HEK293 (cell line): ENCODE data around the gene LITAFD.

Source experiments
- CTCF ChIA-PET: fragments of 350-600 bp; formaldehyde crosslinking; extraction: SDS; loops from one replicate; lab custom pipeline; 2021; ENCODE audit warnings: antibody characterized with exemption; lab: Yijun Ruan, JAX
- POLR2A ChIA-PET: fragments of 300-600 bp; formaldehyde crosslinking; extraction: SDS; loops from one replicate; lab custom pipeline; 2020; ENCODE audit warnings: antibody characterized with exemption, inconsistent platforms; lab: Yijun Ruan, JAX
- H3K27ac ChIP-seq: fragments of 200-500 bp; sonication (Bioruptor generic); 2 replicates; pipeline ENCODE4 v1.5.1; 2014; ENCODE audit warnings: low read depth, low read length, control low read depth, inconsistent platforms; ENCODE audit errors: extremely low read depth
- H3K36me3 ChIP-seq, 2 experiments: fragments of 200-500 bp in 1 of 2; sonication (Bioruptor generic) in 1 of 2; 1 replicate in 1 of 2; 2 replicates in 1 of 2; pipeline ENCODE4 v1.5.1; 2014 to 2017; ENCODE audit warnings: inconsistent platforms in 2 of 2, low read length in 2 of 2; ENCODE audit not compliant: control insufficient read depth in 2 of 2, insufficient read depth in 1 of 2
- H3K4me1 ChIP-seq: fragments of 200-500 bp; sonication (Bioruptor generic); 2 replicates; pipeline ENCODE4 v1.5.1; 2014; ENCODE audit warnings: mild to moderate bottlenecking, low read length, inconsistent platforms; ENCODE audit not compliant: control insufficient read depth, insufficient read depth
- H3K4me3 ChIP-seq: 2 replicates; pipeline ENCODE4 v1.5.1; 2011; ENCODE audit warnings: low read depth, mild to moderate bottlenecking, control low read depth, low read length, moderate library complexity
- H3K9me3 ChIP-seq: fragments of 200-500 bp; sonication (Bioruptor generic); 2 replicates; pipeline ENCODE4 v1.5.1; 2014; ENCODE audit warnings: low read depth, low read length, inconsistent platforms; ENCODE audit not compliant: control insufficient read depth, insufficient read depth
- GLIS1 ChIP-seq: fragments of 450-650 bp; formaldehyde crosslinking; IDR thresholded peaks from 2 replicates; pipeline ENCODE4 v1.5.1; 2016; ENCODE audit warnings: missing biosample characterization, missing genetic modification characterization
- HOXA7 ChIP-seq: sonication (generic); formaldehyde crosslinking; IDR thresholded peaks from 2 replicates; pipeline ENCODE4 v1.8.1; 2022; ENCODE audit warnings: missing genetic modification reagents, borderline replicate concordance
- SP7 ChIP-seq: fragments of 450-650 bp; formaldehyde crosslinking; IDR thresholded peaks from 2 replicates; pipeline ENCODE4 v1.5.1; 2016; ENCODE audit warnings: missing biosample characterization, missing genetic modification characterization
- ZBTB48 ChIP-seq: fragments of 450-650 bp; formaldehyde crosslinking; IDR thresholded peaks from 2 replicates; pipeline ENCODE4 v1.5.1; 2016; ENCODE audit warnings: missing biosample characterization, missing genetic modification characterization
- ZEB2 ChIP-seq: fragments of 450-650 bp; formaldehyde crosslinking; IDR thresholded peaks from 2 replicates; pipeline ENCODE4 v1.5.1; 2016; ENCODE audit warnings: missing biosample characterization, missing genetic modification characterization
- ZFP41 ChIP-seq: fragments of 450-650 bp; formaldehyde crosslinking; IDR thresholded peaks from 2 replicates; pipeline ENCODE4 v1.5.1; 2016; ENCODE audit warnings: missing biosample characterization, missing genetic modification characterization, borderline replicate concordance
- ZNF133 ChIP-seq: fragments of 450-650 bp; formaldehyde crosslinking; IDR thresholded peaks from 2 replicates; pipeline ENCODE4 v1.5.1; 2016; ENCODE audit warnings: missing biosample characterization, missing genetic modification characterization
- ZNF140 ChIP-seq: fragments of 450-650 bp; formaldehyde crosslinking; IDR thresholded peaks from 2 replicates; pipeline ENCODE4 v1.5.1; 2016; ENCODE audit warnings: missing biosample characterization, missing genetic modification characterization
- ZNF157 ChIP-seq: fragments of 450-650 bp; formaldehyde crosslinking; IDR thresholded peaks from 2 replicates; pipeline ENCODE4 v1.5.1; 2016; ENCODE audit warnings: missing biosample characterization, missing genetic modification characterization
- ZNF19 ChIP-seq: fragments of 450-650 bp; formaldehyde crosslinking; IDR thresholded peaks from 2 replicates; pipeline ENCODE4; 2016; ENCODE audit warnings: missing biosample characterization, missing genetic modification characterization, low read depth
- ZNF23 ChIP-seq: fragments of 450-650 bp; formaldehyde crosslinking; IDR thresholded peaks from 2 replicates; pipeline ENCODE4 v1.5.1; 2016; ENCODE audit warnings: missing biosample characterization, missing genetic modification characterization, borderline replicate concordance
- ZNF239 ChIP-seq: fragments of 450-650 bp; formaldehyde crosslinking; IDR thresholded peaks from 2 replicates; pipeline ENCODE4 v1.5.1; 2016; ENCODE audit warnings: missing biosample characterization, missing genetic modification characterization
- ZNF37A ChIP-seq: fragments of 450-650 bp; IDR thresholded peaks from 2 replicates; pipeline ENCODE4 v1.5.1; 2018; ENCODE audit warnings: missing biosample characterization, missing genetic modification characterization
- ZNF501 ChIP-seq: fragments of 450-650 bp; formaldehyde crosslinking; IDR thresholded peaks from 2 replicates; pipeline ENCODE4 v1.5.1; 2016; ENCODE audit warnings: missing biosample characterization, missing genetic modification characterization
- ZNF510 ChIP-seq: fragments of 450-650 bp; formaldehyde crosslinking; IDR thresholded peaks from 2 replicates; pipeline ENCODE4 v1.5.1; 2018; ENCODE audit warnings: mild to moderate bottlenecking, missing genetic modification characterization, missing biosample characterization; ENCODE audit not compliant: insufficient replicate concordance
- ZNF549 ChIP-seq: fragments of 450-650 bp; IDR thresholded peaks from 2 replicates; pipeline ENCODE4 v1.5.1; 2018; ENCODE audit warnings: missing biosample characterization, missing genetic modification characterization, mild to moderate bottlenecking, inconsistent platforms, moderate library complexity
- ZNF621 ChIP-seq: fragments of 450-650 bp; formaldehyde crosslinking; IDR thresholded peaks from 2 replicates; pipeline ENCODE4 v1.5.1; 2017; ENCODE audit warnings: missing biosample characterization, missing genetic modification characterization
- ZNF629 ChIP-seq: fragments of 450-650 bp; formaldehyde crosslinking; IDR thresholded peaks from 2 replicates; pipeline ENCODE4 v1.5.1; 2017; ENCODE audit warnings: missing biosample characterization, missing genetic modification characterization
- ZSCAN16 ChIP-seq: fragments of 450-650 bp; formaldehyde crosslinking; IDR thresholded peaks from 2 replicates; pipeline ENCODE4 v1.5.1; 2016; ENCODE audit warnings: missing biosample characterization, missing genetic modification characterization
- TF ChIP-seq, protein P1 (sequence below): fragments of 450-650 bp; formaldehyde crosslinking; IDR thresholded peaks from 2 replicates; pipeline ENCODE4 v1.5.1; 2016; ENCODE audit warnings: missing biosample characterization, missing genetic modification characterization, borderline replicate concordance
- TF ChIP-seq, protein P2 (sequence below): fragments of 450-650 bp; formaldehyde crosslinking; IDR thresholded peaks from 2 replicates; pipeline ENCODE4 v1.5.1; 2016; ENCODE audit warnings: missing biosample characterization, missing genetic modification characterization
- TF ChIP-seq, protein P3 (sequence below): fragments of 450-650 bp; formaldehyde crosslinking; IDR thresholded peaks from 2 replicates; pipeline ENCODE4 v1.5.1; 2016; ENCODE audit warnings: missing biosample characterization, missing genetic modification characterization

LITAFD gene

DNA sequence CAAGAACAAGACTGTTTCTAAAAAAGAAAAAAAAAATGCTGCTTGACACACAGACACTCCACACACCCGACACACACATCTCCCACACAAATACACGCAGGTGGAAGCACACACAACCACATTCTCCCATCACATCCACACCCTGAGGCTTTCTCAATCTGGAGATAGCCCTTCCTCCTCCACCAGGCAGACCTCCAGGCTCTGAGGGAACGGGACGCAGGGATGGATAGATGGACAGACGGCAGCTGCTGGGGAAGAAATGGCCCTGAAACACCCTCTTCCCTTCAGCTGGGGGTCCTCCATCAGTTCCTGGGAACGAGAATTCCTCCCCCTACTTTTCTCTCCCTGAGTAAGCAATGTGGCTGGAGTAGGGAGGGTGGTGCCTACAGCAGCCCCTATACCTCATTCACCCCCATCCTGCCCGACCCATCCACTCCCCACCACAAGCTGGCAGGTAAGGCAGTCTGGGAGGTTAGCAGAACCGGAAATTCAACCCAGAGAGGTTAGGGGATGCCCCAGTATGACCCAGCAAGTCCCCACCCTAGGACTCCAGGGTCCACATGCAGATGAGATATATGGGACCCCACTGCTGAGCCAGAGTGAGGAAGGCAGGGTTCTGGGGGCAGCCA, 4.1 kb upstream of the LITAFD start:
- H3K4me1 ChIP-seq: no peaks in the 10 kb centered on the region
- TF ChIP-seq, protein P1, sequence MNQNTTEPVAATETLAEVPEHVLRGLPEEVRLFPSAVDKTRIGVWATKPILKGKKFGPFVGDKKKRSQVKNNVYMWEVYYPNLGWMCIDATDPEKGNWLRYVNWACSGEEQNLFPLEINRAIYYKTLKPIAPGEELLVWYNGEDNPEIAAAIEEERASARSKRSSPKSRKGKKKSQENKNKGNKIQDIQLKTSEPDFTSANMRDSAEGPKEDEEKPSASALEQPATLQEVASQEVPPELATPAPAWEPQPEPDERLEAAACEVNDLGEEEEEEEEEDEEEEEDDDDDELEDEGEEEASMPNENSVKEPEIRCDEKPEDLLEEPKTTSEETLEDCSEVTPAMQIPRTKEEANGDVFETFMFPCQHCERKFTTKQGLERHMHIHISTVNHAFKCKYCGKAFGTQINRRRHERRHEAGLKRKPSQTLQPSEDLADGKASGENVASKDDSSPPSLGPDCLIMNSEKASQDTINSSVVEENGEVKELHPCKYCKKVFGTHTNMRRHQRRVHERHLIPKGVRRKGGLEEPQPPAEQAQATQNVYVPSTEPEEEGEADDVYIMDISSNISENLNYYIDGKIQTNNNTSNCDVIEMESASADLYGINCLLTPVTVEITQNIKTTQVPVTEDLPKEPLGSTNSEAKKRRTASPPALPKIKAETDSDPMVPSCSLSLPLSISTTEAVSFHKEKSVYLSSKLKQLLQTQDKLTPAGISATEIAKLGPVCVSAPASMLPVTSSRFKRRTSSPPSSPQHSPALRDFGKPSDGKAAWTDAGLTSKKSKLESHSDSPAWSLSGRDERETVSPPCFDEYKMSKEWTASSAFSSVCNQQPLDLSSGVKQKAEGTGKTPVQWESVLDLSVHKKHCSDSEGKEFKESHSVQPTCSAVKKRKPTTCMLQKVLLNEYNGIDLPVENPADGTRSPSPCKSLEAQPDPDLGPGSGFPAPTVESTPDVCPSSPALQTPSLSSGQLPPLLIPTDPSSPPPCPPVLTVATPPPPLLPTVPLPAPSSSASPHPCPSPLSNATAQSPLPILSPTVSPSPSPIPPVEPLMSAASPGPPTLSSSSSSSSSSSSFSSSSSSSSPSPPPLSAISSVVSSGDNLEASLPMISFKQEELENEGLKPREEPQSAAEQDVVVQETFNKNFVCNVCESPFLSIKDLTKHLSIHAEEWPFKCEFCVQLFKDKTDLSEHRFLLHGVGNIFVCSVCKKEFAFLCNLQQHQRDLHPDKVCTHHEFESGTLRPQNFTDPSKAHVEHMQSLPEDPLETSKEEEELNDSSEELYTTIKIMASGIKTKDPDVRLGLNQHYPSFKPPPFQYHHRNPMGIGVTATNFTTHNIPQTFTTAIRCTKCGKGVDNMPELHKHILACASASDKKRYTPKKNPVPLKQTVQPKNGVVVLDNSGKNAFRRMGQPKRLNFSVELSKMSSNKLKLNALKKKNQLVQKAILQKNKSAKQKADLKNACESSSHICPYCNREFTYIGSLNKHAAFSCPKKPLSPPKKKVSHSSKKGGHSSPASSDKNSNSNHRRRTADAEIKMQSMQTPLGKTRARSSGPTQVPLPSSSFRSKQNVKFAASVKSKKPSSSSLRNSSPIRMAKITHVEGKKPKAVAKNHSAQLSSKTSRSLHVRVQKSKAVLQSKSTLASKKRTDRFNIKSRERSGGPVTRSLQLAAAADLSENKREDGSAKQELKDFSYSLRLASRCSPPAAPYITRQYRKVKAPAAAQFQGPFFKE (tag by site-specific recombination): no peak
- TF ChIP-seq ZNF621 (tag by site-specific recombination): no peak
- TF ChIP-seq ZNF239 (tag by site-specific recombination): no peak
- TF ChIP-seq ZFP41: no peak
- no peak for TF ChIP-seq ZNF157
- TF ChIP-seq, protein P2, sequence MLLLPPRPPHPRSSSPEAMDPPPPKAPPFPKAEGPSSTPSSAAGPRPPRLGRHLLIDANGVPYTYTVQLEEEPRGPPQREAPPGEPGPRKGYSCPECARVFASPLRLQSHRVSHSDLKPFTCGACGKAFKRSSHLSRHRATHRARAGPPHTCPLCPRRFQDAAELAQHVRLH: no peak
- no peak for TF ChIP-seq ZNF37A (tag by site-specific recombination)
- TF ChIP-seq ZBTB48 (tag by site-specific recombination): no peak
- no peak for TF ChIP-seq ZNF133 (tag by site-specific recombination)
- no peak for TF ChIP-seq ZNF23
- TF ChIP-seq ZNF501 (tag by site-specific recombination): no peak
- TF ChIP-seq ZNF510: no peak
- TF ChIP-seq ZNF140 (tag by site-specific recombination): no peak
- TF ChIP-seq ZNF549: no peak
- no peak for TF ChIP-seq HOXA7 (CRISPR knock-in tag)
- no peak overlapping the region for H3K27ac ChIP-seq
- CTCF ChIA-PET: interaction anchor here (0.7 to 3.2 kb wide), 5 partner anchors 15 to 366 kb away, joined by 3 to 28 read pairs (median 4); no protein-coding TSS in a partner anchor
- no peaks in the 10 kb centered on the region for H3K36me3 ChIP-seq
- no peaks in the 10 kb centered on the region for H3K9me3 ChIP-seq
- POLR2A ChIA-PET: interaction anchor here (1.4 kb wide), 1 partner anchor 9 kb away, joined by 11 read pairs; the partner anchor contains the start of gene CARHSP1
- no peak overlapping the region for H3K4me3 ChIP-seq

DNA sequence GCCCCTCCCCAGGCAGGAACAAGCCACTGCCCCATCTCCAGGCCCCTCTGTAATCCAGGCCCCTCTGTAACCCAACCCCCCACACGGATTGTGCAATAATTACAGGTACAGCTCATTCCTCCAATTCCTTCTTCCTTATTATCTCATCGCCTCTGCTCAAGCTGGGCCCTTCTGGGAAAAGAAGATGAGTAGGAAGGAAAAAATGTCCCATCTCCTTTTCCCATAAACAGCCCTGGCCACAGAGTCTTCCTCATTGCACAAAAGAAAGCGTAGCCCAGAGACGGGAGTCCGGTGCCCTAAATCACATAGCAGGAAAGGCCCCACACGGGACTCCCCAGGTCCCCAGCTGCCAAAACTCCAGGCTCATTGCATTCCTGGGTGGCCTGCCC, 3.6 kb upstream of the LITAFD start:
- ChIA-PET CTCF (interaction anchor here (0.6 to 3.2 kb wide), 7 partner anchors 15 to 367 kb away, joined by 3 to 28 read pairs (median 3); no protein-coding TSS in a partner anchor), POLR2A (interaction anchor here (0.6 to 1.4 kb wide), 2 partner anchors 10 to 78 kb away, joined by 3 to 11 read pairs; partner anchors contain the start of gene CARHSP1)
- Histone ChIP-seq H3K4me3 (no peak overlapping the region), H3K9me3 (no peaks in the 10 kb centered on the region), H3K36me3 (no peaks in the 10 kb centered on the region), H3K4me1 (no peaks in the 10 kb centered on the region), H3K27ac (no peak overlapping the region)
- 0 out of 2 replicates have a peak, but pooled peaks have one; percentile 22 for TF ChIP-seq ZEB2 (tag by site-specific recombination)
- TF ChIP-seq, protein P3, sequence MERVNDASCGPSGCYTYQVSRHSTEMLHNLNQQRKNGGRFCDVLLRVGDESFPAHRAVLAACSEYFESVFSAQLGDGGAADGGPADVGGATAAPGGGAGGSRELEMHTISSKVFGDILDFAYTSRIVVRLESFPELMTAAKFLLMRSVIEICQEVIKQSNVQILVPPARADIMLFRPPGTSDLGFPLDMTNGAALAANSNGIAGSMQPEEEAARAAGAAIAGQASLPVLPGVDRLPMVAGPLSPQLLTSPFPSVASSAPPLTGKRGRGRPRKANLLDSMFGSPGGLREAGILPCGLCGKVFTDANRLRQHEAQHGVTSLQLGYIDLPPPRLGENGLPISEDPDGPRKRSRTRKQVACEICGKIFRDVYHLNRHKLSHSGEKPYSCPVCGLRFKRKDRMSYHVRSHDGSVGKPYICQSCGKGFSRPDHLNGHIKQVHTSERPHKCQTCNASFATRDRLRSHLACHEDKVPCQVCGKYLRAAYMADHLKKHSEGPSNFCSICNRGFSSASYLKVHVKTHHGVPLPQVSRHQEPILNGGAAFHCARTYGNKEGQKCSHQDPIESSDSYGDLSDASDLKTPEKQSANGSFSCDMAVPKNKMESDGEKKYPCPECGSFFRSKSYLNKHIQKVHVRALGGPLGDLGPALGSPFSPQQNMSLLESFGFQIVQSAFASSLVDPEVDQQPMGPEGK (tag by site-specific recombination): 0 out of 2 replicates have a peak, but pooled peaks have one; percentile 31
- no peak for TF ChIP-seq ZNF19 (tag by site-specific recombination)
- TF ChIP-seq SP7 (tag by site-specific recombination): 0 out of 2 replicates have a peak, but pooled peaks have one; percentile 32
- 0 out of 2 replicates have a peak, but pooled peaks have one; percentile 11 for TF ChIP-seq GLIS1 (tag by site-specific recombination)
- TF ChIP-seq ZSCAN16 (tag by site-specific recombination): no peak
- 0 out of 2 replicates have a peak, but pooled peaks have one; percentile 21 for TF ChIP-seq ZNF629
